Choroid plexus epithelial cell (primary cell): Measurements from ENCODE around the gene POF1B.
"Not testable (repeated sequence)": the region's sequence is repeated elsewhere in the genome, so short reads cannot be mapped to it uniquely, and the experiment has no call there.

Experiments
- DNase-seq: peaks from one replicate; pipeline ENCODE4 v3.0.0-alpha.2; 2010; ENCODE audit warnings: low read depth
- H3K4me3 ChIP-seq: 2 replicates; pipeline ENCODE4 v1.5.1; 2011; ENCODE audit warnings: low read depth, mild to moderate bottlenecking, control low read depth, low read length, moderate library complexity
- TF ChIP-seq, protein P1 (sequence below): conservative IDR thresholded peaks from 2 replicates; pipeline ENCODE4 v1.5.1; 2011; ENCODE audit warnings: low read depth, mild to moderate bottlenecking, control low read depth, inconsistent platforms, low read length, moderate library complexity

The POF1B gene

DNA sequence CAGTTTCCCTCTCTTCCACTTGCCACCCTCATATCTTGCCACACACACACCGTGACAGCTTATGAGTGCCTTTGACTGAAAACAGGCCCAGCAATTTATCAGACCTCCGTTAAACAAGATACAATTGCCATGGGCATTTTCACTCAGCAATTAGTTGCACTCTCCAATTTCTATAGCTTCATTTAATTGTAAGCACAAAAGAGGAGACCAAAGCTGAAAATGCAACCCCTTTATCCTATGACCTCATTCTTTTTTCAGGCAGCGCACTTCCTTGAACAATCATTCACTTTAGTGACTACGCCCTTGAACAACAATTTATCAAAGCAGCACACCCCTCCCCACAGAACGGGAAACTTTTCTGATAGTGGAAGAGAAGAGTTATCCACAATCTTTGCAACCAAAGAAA, 4.1 kb downstream of the POF1B start:
- TF ChIP-seq, protein P1, sequence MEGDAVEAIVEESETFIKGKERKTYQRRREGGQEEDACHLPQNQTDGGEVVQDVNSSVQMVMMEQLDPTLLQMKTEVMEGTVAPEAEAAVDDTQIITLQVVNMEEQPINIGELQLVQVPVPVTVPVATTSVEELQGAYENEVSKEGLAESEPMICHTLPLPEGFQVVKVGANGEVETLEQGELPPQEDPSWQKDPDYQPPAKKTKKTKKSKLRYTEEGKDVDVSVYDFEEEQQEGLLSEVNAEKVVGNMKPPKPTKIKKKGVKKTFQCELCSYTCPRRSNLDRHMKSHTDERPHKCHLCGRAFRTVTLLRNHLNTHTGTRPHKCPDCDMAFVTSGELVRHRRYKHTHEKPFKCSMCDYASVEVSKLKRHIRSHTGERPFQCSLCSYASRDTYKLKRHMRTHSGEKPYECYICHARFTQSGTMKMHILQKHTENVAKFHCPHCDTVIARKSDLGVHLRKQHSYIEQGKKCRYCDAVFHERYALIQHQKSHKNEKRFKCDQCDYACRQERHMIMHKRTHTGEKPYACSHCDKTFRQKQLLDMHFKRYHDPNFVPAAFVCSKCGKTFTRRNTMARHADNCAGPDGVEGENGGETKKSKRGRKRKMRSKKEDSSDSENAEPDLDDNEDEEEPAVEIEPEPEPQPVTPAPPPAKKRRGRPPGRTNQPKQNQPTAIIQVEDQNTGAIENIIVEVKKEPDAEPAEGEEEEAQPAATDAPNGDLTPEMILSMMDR = no peak
- no peak for DNase-seq

DNA sequence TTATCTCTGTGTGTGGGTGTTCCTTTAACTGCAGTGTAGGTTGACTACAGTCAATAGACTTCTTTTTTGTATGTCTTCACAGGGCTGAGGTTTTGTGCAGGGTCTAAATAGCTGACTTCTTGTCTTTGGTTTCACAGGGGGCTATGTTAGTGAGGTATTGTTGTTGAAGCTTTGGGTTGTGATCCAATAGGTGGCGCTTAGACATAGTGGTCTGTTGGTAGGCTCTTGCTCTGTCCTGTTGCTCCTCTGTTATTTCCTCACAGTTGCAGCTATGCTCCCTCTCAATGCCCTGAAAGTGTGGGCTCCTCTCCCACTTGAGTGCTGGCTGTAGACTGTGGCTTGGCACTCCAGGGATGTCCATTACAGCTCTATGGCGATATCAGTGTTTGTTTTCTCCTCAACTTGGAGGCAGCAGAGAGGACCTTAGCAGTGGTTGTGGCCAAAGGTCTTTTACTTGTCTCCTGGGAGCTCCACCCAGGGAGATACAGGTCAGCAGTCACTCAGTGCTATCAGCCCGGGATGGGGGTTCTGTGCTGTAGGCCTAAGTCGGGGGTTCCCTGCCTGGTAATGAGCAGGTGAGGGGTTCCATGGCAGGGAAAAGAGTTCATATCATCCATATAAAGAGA, 14.0 kb downstream of the POF1B start:
- DNase-seq = no peak
- no peak overlapping the region for H3K4me3 ChIP-seq
- TF ChIP-seq, protein P1 = no peak

More for the DNA sequence above, 4.1 kb downstream of the POF1B start:
- no peak overlapping the region for H3K4me3 ChIP-seq

DNA sequence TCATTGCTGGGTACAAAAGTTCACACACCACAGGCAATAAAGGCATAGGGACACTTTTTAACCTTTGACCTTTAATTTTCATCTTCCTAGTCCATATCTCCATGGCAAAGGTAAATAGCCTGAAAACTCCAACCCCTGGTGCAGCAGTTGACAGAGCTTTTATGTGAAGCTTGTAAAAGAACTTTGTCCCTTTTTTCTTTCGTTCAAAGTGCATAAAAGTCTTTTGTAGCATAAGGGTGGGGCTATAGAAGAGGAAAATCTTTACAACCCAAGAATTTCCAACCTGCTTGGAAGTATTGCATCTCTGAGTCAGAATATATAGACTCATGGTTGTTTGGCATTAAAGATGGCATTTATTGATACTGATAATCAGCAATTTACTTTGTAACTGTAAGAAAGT, 20.4 kb downstream of the POF1B start:
- no peak overlapping the region for H3K4me3 ChIP-seq
- TF ChIP-seq, protein P1 = no peak
- no peak for DNase-seq

DNA sequence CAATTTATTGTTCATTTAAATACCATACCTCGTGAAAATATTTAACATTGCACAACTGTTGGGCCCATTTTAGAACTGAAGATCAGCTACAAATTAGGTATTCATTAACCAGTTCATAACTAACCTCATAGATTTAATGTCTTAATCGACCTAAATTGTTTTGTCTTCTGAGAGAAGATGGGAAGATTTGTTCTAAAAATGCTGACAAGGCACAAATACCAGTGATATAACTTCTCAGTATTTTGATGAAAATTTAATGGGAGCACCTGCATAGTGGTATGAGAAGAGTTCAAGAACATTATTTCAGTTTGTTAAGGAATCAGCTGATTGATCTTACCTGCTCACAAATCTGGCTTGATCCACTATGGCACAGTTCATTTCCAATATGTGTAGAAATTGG, 33.9 kb downstream of the POF1B start:
- no peak for DNase-seq
- no peak overlapping the region for H3K4me3 ChIP-seq
- TF ChIP-seq, protein P1 = no peak

DNA sequence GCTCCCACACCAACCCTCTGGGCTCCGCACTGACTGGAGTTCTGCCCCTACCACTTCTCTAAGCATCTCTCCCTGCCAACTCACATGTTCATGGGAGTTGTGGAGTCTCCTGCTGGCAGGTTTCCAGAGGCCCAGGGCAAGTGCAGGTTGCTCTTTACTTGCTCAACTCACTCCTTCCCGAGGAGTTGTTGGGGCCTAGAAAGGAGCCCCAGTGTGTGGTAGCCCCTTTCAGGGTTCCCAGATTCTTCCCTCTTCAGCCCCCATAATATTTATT, 52.5 kb downstream of the POF1B start:
- no peak overlapping the region for H3K4me3 ChIP-seq
- TF ChIP-seq, protein P1 = no peak
- no peak for DNase-seq

DNA sequence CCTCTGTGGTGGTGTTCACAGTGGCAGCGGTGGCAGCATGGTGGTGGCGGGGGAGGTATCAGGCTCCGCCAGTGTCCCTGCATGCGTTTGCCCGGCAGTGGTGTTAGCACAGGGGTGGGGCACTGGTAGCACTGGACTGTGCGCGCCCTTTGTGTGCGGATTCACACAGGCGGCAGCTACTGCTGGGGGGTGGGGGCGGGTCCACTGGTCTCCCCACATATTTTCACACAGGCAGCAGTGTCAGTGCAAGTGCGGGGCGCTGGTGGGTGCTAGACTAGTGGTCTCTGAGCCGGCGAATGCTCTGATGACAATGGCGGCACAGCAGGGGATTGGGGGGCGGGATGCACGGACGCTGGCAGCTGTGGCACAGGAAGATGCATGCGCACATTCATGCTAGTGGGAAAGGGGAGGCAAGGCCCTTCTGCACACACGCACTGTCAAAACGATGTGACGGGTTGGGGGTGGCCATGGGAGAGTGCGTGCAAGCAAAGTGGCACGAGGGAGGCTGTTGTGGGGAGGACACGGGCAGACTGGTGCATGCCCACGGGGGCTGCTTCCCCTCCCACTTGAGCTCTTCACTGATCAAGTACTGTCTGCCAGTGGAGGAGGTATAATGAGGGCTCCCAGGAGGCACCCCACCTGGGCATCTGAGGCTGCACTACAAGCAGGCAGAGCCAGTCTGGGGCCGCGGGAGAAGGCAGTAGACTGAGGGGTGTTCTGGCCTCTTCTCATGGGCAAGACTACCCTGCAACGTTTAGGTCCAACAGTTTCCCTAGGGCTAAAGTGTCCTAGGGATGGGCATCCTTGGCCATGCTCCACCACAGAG, 53.0 kb downstream of the POF1B start:
- TF ChIP-seq, protein P1 = no peak
- no peak overlapping the region for H3K4me3 ChIP-seq
- no peak for DNase-seq

DNA sequence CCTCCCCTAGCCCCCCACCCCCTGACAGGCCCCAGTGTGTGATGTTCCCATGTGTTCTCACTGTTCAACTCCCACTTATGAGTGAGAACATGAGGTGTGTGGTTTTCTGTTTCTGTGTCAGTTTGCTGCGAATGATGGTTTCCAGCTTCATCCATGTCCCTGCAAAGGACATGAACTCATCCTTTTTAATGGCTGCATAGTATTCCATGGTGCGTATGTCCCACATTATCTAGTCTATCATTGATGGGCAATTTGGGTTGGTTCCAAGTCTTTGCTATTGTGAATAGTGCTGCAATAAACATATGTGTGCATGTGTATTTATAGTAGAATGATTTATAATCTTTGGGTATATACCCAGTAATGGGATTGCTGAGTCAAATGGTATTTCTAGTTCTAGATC, 68.1 kb downstream of the POF1B start:
- not testable (repeated sequence) for DNase-seq, H3K4me3 ChIP-seq
